NCI-H146 treated with DMSO at 0.1 percent for 48 hours (cell line): ENCODE results near the gene CYP8B1.

ENCODE experiments used
- DNase-seq: peaks from one replicate; lab custom pipeline; 2025; ENCODE audit not compliant: unreplicated experiment; lab: John Stamatoyannopoulos, UW

Gene CYP8B1

GRCh38 chr3:42855219-42855546 is 20.5 kb downstream of the CYP8B1 start:
- DNase-seq: no peak

- peak; percentile 21 for DNase-seq
Measured at GRCh38 chr3:42853739-42854302, 21.9 kb downstream of the CYP8B1 start.

- DNase-seq: no peak
Measured at GRCh38 chr3:42853056-42853455, 22.6 kb downstream of the CYP8B1 start.

- no peak for DNase-seq
Measured at GRCh38 chr3:42852441-42852840, 23.2 kb downstream of the CYP8B1 start.

GRCh38 chr3:42851228-42851834 is 24.3 kb downstream of the CYP8B1 start:
- no peak for DNase-seq

GRCh38 chr3:42850263-42850662 is 25.4 kb downstream of the CYP8B1 start:
- DNase-seq: no peak

- DNase-seq: no peak
Measured at GRCh38 chr3:42849017-42849416, 26.7 kb downstream of the CYP8B1 start.

- no peak for DNase-seq
Measured at GRCh38 chr3:42847731-42848130, 27.9 kb downstream of the CYP8B1 start.

GRCh38 chr3:42846685-42847522 is 28.8 kb downstream of the CYP8B1 start:
- DNase-seq: no peak

GRCh38 chr3:42844815-42845214 is 30.9 kb downstream of the CYP8B1 start:
- no peak for DNase-seq

GRCh38 chr3:42844412-42844713 is 31.3 kb downstream of the CYP8B1 start:
- DNase-seq: no peak

GRCh38 chr3:42843713-42844411 is 31.8 kb downstream of the CYP8B1 start:
- no peak for DNase-seq

GRCh38 chr3:42841332-42841731 is 34.3 kb downstream of the CYP8B1 start:
- DNase-seq: no peak

- DNase-seq: peak; percentile 11
Measured at GRCh38 chr3:42839616-42840015, 36.1 kb downstream of the CYP8B1 start.

- DNase-seq: no peak
Measured at GRCh38 chr3:42838571-42838970, 37.1 kb downstream of the CYP8B1 start.

- DNase-seq: no peak
Measured at GRCh38 chr3:42836150-42837123, 39.2 kb downstream of the CYP8B1 start.

GRCh38 chr3:42831321-42831713 is 44.4 kb downstream of the CYP8B1 start:
- no peak for DNase-seq

- no peak for DNase-seq
Measured at GRCh38 chr3:42830437-42831320, 45.0 kb downstream of the CYP8B1 start.

- no peak for DNase-seq
Measured at GRCh38 chr3:42829628-42830436, 45.8 kb downstream of the CYP8B1 start.
